ENCODE data around the gene PTN.

Gene PTN, protein sequence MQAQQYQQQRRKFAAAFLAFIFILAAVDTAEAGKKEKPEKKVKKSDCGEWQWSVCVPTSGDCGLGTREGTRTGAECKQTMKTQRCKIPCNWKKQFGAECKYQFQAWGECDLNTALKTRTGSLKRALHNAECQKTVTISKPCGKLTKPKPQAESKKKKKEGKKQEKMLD

DNA sequence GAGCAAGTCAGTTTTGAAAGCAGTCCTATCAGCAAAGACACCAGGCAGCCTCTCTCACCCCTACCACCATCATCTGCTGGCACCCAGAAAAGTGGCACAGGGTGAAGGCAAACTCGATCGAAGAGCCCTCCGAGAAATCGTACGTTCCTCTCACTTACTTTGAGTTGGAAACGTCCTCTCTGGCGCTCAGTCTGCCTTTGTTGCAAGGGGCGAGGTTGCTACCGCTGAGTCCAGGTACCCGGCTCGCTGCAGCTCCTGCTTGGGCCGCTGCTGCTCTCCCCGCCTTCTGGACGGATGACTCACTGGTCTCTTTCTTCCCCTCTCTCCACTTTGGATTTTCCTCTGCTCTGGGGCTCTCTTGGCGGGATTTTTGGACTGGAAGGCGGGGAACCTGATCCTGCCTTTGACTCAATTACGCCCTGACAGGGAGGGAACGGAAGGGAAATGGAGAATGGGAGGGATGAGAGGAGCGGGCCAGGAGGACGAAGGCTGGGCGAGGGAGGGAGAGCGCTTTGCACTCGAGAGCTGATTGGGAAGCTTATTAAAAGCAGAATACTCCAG, at the start of gene PTN:
Gene PTN (minus strand): TSS at position 453 of the 561 bp plus-strand sequence. CDS start 88,760 bp downstream, outside the sequence.
- intact Hi-C loops (cut with DNase I) = loop anchor here (5.0 kb wide), 2 partner anchors 41 to 109 kb away; no protein-coding TSS in a partner anchor
- DNase-seq = peak; percentile 28 to 90 (median 50)

DNA sequence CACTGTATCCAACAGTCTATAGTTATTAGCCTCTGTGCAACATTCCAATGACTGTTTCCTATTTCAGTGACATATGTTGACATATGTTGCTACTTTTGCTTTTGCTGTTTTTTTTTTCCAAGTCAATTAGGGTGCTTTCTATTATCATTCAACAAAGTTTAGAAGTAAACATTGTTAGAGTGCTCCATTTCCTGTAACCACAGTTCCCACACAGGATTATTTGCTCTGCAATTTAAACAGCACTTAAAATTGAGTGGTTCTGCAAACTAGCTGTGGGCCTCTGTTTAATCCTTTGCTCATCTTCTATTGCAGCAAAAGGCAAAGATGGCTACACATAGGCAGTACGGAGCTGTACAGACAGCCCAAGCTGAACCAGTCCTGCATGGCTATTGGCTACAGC, 46.5 kb upstream of the PTN start:
- no peak for DNase-seq
- intact Hi-C loops (cut with DNase I) = no loop called here

DNA sequence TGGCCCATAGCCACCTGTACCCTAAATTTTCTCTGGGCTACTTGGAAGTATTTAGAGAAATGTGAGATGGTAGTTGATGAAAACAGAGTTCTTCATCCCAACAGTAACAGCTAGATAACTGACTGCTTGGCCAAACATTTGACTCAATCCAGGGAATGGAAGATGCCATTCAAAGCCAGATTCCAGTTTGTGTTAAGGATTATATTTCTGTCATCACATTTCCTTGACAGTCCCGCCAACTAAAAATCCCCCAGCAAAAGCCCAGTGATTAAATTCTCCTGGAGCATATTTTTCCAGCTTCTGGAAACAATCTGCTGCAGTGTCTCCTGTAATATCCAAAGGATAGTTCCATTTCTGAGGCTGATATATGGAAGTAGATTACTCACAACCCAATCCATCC, 45.4 kb upstream of the PTN start:
- intact Hi-C loops (cut with DNase I) = no loop called here
- no peak for DNase-seq

DNA sequence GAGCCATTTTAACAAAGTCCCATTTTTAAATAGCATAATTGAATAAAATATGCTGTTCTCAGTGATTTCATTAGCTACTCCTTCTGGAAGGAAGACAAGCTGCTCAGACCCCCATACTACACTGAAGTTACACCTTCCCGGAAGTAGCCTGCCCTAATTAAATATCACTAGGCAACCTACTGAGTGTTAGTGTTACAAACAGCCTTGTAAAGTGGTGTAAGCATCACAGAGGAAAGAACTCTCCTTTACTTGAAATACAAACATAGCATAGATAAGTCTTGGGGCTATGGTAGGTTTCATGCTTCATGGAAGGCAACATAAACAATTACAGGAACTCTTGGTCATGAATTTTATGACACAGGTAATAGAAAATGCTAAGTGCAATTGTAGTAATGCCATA, 43.4 kb upstream of the PTN start:
- DNase-seq = no peak
- intact Hi-C loops (cut with DNase I) = no loop called here

DNA sequence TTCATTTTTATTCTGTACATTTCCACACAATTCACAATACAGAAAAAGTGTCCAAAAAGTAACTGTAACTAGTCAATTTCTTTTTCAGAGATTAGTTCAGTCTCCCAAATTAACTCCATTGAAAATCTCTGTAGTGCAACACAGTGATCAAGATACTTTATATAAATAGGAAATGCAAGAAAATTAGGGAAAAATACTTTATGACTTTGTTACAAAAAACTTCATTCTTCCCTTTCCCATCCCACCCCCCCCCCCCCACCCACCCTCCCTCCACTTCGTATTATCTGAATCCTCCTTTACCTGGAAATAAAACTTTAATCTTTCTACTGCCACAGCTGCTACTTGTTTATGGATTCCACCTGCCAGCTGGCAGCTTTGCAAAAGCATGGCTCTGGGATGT, 37.5 kb upstream of the PTN start:
- intact Hi-C loops (cut with DNase I) = no loop called here
- DNase-seq = no peak

DNA sequence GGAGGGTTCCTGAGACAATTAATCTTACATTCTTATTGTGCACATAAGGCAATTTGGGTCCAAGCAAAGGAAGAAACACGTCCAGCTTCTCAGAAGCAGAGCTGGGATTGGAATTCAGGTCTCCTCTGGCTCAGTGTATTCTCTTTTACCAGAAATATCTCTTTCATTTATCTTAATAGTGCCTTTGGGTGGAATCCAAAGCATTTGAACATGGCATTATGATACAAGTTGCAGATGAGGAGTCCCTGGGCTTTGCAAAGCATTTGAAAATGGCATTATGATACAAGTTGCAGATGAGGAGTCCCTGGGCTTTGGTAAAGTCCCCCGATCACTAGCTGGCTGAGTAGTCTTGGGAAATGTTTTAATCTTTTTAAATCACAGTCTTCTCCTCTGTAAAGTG, 30.0 kb upstream of the PTN start:
- DNase-seq = no peak
- intact Hi-C loops (cut with DNase I) = no loop called here

DNA sequence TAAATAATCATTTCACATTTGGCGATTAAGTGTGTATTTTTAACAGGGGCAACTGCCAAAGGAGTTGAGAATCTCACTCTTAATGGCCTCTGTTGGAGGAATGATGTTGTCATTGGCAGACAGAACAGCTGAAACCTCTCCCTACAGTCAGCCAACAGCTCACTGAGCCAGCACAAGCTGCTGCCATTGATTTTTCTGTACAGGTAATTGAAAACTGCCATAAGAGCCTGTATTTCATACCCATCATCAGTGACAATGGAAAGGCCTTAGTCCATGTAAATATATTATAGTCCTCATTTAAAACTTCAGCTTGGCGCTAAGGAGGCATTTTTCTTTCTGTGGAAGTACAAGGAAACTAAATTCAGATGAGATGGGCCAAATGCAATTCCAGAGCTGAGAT, 28.1 kb upstream of the PTN start:
- no peak for DNase-seq
- intact Hi-C loops (cut with DNase I) = no loop called here

DNA sequence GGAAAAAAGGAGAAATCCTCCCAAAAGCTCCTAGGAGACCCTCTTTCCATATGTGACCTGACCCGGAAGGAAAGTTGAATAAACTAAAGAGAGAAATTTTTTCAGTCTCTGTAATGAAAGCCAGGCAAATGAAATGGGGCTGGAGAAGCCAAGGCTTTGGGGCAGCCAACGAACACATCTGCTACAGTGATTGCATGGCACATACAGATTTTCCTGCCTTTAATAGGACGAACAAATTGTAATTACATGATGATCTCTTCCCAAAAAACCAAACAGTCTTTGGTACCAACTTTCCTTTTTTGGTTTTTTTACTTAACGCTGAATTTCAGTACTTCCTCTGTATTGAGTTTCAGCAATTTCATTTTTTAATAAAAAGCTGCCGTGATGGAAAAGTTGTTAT, 23.5 kb upstream of the PTN start:
- intact Hi-C loops (cut with DNase I) = no loop called here
- DNase-seq = no peak

DNA sequence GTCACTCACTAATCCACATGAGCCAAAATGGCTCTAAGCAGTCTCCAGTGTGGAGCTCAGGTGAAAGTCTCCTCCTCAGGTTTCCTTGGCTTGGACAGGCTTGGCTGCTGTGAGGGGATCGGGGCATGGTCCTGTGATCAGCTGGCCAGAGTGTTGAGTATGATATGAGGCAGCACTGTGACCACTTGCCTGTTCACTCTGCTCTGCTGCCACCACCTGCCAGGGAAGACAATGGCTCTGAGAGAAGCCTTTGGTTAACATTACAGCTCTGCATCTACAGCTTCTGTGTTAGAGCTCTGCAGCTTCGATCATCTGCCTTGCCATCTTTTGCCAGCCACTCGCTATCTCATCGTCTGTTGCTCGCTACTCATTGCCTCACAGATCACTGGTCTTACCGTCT, 20.1 kb upstream of the PTN start:
- intact Hi-C loops (cut with DNase I) = no loop called here
- peak in 1 of 10 donors; percentile 15 for DNase-seq

DNA sequence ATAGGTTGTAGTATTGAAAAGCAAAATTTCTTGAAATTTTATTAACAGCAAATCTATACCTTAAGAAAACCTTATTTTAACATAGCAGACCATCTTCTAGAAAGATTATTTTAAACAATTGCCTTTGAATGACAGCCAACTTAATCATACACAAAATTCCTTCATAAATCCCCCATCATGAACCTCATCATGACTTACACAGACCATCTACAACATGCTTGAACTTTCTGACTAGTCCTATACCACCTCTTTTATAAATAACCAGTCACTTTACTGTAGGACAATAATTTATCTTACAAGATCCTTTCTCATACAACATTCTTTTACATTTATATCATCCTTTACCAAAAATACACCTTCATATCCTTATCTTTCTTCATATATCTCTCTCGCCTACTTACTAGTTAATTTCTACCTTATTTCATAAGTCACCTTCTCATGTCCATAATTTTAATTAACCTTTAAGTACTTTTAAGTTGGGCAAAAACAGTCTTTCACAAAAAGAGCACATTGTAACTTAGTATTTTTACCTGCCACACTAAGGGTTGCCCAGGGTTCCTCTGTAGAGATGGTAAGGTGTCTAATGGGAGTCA, 16.6 kb upstream of the PTN start:
- DNase-seq = no peak
- intact Hi-C loops (cut with DNase I) = no loop called here

DNA sequence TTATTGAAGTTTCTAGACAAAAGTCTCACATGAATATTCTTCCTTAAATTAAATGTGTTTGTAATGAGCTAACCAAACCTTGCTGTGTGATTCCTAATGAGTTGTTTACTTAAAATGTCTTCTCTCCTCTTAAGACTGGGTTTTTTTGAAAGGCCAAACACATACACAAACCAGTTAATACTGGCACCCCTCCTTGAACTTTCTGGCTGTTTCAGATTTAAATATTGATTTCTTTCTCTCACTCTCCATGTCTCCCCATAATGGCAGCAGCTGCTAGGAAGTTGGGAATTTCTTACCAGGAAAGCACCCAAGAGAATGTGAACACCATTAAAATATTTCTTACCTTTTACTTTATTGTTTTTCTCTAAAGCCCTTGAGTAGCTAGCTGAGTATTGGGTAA, 11.4 kb upstream of the PTN start:
- intact Hi-C loops (cut with DNase I) = no loop called here
- DNase-seq = no peak

DNA sequence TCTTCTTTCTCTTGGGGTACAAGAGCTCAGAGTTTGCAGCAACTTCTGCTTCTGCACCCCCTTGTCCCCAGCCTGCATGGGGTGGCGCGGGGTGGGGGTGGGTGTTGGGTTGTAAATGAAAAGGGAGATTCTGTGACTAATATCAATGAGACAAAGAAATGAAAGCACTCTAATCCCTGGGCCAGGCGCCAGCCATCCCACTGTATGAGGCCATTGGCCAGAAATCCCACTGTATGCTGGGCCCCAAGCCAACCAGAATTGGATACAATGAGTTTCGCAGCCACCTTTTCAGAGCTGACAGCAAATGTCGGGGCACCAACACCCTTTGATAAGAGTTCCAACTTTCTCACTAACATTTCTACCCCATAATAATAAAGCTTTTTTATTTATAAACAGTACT, 10.9 kb upstream of the PTN start:
- peak in 6 of 10 donors; percentile 12 to 88 (median 56) for DNase-seq
- intact Hi-C loops (cut with DNase I) = no loop called here

DNA sequence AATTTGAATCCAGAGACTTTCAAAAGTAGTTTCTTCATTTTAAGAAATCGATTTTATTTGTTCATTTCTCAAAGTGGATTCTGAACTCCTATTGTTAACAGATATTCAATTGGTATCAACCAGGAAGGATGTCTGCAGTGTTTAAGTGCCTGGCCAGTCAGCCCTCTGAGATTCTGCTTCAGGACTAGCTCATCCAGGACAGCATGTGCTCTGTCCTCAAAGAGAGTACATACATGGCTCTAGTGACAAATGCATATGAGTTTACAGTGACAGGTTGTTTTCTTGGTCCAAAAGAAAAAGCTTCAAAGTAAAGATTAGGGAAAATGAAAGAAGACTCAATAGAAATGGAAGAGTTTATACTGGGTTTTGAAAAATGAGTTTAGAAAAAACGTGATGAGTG, 8.4 kb upstream of the PTN start:
- no peak for DNase-seq
- intact Hi-C loops (cut with DNase I) = no loop called here

DNA sequence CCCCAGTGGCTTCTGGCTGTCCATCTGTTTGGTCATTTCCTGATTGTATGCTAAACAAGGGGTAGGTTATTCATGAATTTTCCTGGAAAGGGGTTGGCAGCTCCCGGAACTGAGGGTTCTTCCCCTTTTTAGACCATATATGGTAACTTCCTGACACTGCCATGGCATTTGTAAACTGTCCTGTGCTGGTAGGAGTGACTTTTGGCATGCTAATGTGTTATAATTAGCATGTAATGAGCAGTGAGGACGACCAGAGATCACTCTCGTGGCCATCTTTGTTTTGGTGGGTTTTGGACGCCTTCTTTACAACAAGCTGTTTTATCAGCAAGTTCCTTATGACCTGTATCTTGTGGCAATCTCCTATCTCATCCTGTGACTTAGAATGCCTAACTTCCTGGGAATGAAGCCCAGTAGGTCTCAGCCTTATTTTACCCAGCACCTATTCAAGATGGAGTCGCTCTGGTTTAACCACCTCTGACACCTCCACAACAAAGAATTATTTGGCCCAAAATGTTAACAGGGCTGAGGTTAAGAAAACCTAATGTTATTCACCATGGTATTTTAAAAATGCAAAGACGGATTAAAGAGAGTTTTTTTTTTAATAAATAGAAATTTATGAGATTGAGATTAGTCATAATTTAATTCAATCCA, 2.4 kb upstream of the PTN start:
- no peak for DNase-seq
- intact Hi-C loops (cut with DNase I) = no loop called here

DNA sequence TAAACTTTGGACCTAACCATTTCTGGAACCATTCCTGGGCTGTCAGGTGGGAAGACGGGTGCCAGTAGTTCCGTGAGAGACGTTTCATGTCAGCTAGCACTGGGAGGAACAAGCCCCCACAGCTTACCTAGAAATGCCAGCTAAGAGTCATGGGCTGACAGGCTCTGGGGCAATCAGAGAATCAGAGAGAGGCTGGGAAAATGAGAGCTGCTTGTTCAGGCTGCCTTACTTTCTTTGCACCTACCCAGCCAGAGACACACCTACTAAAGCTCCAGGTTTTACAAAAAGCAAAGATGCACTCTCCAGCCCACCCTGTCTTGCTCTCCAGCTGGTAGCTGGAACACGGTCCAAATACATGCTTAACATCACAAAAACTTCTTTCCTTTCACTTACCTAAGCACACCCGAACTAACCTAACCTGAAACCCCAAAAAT, 688 bp downstream of the PTN start:
- intact Hi-C loops (cut with DNase I) = loop anchor here (5.0 kb wide), 2 partner anchors 41 to 109 kb away; no protein-coding TSS in a partner anchor
- no peak for DNase-seq

DNA sequence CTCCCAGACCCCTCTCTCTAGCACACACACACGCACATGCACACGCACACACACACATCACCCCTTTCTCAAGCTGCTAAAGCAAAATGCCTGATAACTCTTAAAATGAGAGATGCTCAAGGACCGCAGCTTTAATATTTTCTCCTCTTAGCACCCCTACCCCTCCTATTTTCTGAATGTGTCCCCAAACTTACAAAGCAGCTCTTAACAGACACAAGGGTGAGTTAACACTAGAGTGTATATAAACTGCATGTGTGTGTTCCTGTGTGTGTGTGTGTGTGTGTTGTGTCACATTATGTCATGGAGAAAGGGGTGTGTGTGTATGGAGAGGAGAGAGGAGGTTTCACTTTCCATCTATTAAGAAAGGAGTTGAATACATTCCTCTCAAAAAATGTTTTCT, 1.3 kb downstream of the PTN start:
- intact Hi-C loops (cut with DNase I) = loop anchor here (5.0 kb wide), 2 partner anchors 40 to 110 kb away; no protein-coding TSS in a partner anchor

DNA sequence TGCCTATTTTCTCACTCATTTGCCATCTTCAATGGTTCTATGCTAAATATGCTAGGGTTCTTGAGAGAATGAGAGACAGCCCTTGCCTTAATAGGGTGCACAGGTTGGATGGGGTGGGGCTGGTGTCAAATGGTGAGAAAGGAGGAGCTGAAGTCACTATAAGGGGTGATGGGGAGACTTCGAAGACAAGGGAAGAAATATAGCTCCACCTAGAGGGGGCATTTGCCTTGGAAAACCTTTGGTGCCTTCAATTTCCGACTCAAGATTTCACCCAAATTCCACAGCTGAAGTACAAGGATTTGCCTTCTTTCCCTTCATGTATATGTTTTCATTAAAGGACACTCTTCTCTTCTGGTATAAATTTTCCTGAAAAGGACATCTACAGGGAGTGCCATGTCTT, 5.6 kb downstream of the PTN start:
- intact Hi-C loops (cut with DNase I) = no loop called here
- no peak for DNase-seq

More for the DNA sequence above, 1.3 kb downstream of the PTN start:
- no peak for DNase-seq

DNA sequence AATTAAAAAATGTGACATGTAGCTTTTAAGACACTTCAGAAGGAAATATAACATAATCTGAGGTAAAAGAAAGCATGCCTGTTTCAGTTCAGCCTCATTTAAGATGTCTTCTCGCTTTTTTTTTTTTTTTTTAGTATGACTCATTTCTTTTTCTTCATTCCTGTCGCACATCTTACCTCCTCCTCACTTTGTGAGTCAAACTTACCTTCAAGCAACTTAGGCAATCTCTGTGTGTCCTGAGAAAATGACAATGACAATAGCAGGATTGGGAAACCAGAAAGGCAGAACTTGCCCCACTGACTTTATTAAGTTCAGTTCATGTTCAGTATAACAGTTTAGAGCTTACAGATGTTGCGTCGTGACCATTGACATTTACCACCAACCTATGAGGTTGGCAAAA, 7.7 kb downstream of the PTN start:
- intact Hi-C loops (cut with DNase I) = no loop called here

DNA sequence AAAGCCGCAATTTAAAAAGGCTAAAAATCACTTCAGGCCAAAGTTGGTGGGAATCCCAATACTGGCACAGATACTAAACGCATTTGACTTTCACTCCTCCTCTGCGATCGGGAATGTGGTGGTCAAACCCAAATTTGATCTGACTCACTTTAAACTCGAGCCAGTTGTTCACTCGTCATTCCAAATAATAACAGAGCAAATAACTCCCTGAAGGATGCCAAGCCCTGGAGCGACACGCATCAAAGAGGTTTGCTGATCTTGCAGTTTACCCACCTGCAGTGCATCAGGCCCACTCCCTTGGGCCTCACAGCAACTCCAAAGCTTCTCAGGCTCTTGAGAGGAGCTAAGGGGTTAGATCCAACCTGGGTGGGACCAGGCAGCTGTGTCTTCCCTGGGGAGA, 12.2 kb downstream of the PTN start:
- DNase-seq = peak in 1 of 10 donors; percentile 67
- intact Hi-C loops (cut with DNase I) = no loop called here

More for the DNA sequence above, 7.7 kb downstream of the PTN start:
- DNase-seq = no peak

DNA sequence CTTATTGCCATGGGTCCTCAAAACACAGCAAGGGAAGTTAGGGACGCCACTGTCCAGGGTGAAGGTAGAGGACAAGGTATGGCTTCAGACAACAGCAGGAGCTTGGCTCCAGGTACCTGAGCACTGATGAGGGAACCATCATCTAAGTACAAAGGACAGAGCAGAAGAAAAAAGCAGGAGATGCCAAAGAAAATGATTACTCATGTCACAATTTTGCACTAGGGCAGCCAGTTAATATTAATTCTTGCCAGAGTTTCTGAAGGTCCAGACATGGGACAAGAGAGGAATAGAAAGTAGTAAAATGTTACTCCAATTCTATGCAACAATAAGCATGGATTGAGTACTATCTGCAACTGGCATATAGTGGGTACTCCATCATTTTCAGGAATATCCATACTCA, 14.1 kb downstream of the PTN start:
- intact Hi-C loops (cut with DNase I) = no loop called here
- no peak for DNase-seq

DNA sequence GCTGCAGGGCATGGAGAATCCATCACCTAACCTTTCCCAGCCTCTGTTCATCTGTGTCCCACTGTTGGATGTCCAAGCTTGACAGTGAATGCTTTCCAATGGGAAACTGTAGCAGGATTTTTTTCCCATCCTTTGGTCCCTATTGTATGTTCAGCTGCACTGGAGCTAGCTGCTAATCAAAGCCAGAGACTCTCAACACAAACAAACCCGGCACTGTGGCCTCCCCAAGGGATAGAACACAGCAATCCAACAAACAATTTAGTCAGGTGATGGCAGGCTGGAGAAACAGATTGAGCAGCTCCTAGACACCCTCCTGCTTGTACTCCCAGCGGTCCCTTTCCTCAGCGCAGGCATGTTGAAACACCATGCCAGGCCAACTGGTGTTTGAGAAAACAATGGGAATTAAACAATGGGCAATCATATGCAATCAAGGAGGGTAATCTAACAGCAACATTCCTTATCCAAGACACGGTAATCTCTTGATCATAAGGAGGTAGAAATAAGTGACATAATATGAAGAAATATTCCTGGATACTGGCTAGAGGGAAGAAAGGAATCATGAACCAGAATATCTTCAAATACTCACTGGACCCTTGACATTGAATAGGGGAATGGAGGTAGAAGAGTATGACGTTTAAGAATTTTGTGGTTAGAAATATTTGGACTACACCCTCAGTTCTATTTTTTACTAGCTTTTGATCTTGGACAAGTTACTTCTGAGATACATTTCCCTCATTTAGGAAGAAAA, 15.0 kb downstream of the PTN start:
- peak in 4 of 10 donors; percentile 17 to 86 (median 46) for DNase-seq
- intact Hi-C loops (cut with DNase I) = no loop called here

Measured in posterior cingulate gyrus (tissue), 11 donors.